Immature natural killer cell (primary cell): Measurements from ENCODE around the gene SULT4A1. TPM values are rescaled to one million over a fixed set of nuclear protein-coding genes. Genes with fewer than 3 reads are reported as not detected.

Source experiments
- DNase-seq, 3 donors: peaks; one replicate each; pipeline ENCODE4 v3.0.0; 2022; ENCODE audit warnings: mixed read lengths in 1 of 3
- H3K27ac Mint-ChIP-seq, 6 donors: one replicate each; pipeline ENCODE4 v1.8.0; 2020; ENCODE audit warnings: mixed read lengths in 6 of 6, mild to moderate bottlenecking in 5 of 6, inconsistent platforms in 4 of 6, moderate library complexity in 3 of 6
- H3K27me3 Mint-ChIP-seq, 3 donors: one replicate each; pipeline ENCODE4 v1.8.0; 2020 to 2021; ENCODE audit warnings: low read depth in 3 of 3, mild to moderate bottlenecking in 3 of 3, mixed read lengths in 3 of 3, moderate library complexity in 3 of 3, inconsistent platforms in 1 of 3
- H3K36me3 Mint-ChIP-seq, 3 donors: one replicate each; pipeline ENCODE4 v1.8.0; 2020; ENCODE audit warnings: mixed read lengths in 3 of 3, inconsistent platforms in 2 of 3, mild to moderate bottlenecking in 2 of 3
- H3K4me1 Mint-ChIP-seq, 2 donors: one replicate each; pipeline ENCODE4 v1.8.0; 2020; ENCODE audit warnings: inconsistent platforms in 2 of 2, mild to moderate bottlenecking in 2 of 2, mixed read lengths in 2 of 2, moderate library complexity in 1 of 2
- H3K4me3 Mint-ChIP-seq, 5 donors: one replicate each; pipeline ENCODE4 v1.8.0; 2020; ENCODE audit warnings: mild to moderate bottlenecking in 5 of 5, mixed read lengths in 5 of 5, inconsistent platforms in 3 of 5, moderate library complexity in 3 of 5
- H3K9me3 Mint-ChIP-seq, 6 donors: one replicate each; pipeline ENCODE4 v1.8.0; 2020; ENCODE audit warnings: mild to moderate bottlenecking in 6 of 6, mixed read lengths in 6 of 6, inconsistent platforms in 4 of 6, moderate library complexity in 3 of 6
- polyA plus RNA-seq, 3 donors: library from polyadenylated mRNA; unstranded; fragments of 300-500 nt; fragmentation: Illumina TruSeq; gene quantifications; one replicate each; pipeline ENCODE4 v1.2.3, GENCODE V29; 2021

Gene SULT4A1
- polyA plus RNA-seq, 3 donors from 2014 or later, result not detected

DNA sequence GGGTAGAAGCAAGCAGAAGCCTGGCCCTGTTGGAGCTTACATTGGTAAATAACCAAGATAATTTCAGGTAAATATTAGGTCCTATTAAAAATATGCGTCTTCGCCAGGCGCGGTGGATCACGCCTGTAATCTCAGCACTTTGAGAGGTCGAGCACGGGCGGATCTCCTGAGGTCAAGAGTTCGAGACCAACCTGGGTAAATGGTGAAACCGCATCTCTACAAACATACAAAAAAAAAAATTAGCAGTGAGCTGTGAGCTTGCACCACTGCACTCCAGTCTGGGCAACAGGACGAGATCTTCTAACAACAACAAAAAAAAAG is 529 bp upstream of the SULT4A1 start:
- Mint-ChIP-seq H3K27ac (no peak overlapping the region), H3K9me3 (no peaks in the 10 kb centered on the region), H3K4me3 (peak overlapping the region; percentile 21 to 69 (median 62)), H3K4me1 (peaks cover 0 to 4% of the 10 kb centered on the region in 2 donors), H3K36me3 (peaks cover 0 to 4% (median 0%) of the 10 kb centered on the region in 3 donors), H3K27me3 (peaks cover 17 to 27% (median 20%) of the 10 kb centered on the region in 3 donors)
- DNase-seq, result no peak

- Mint-ChIP-seq H3K4me1 (peaks cover 0 to 4% of the 10 kb centered on the region in 2 donors), H3K9me3 (no peaks in the 10 kb centered on the region), H3K27ac (no peak overlapping the region), H3K27me3 (peaks cover 20 to 33% (median 21%) of the 10 kb centered on the region in 3 donors), H3K36me3 (peaks cover 0 to 4% (median 0%) of the 10 kb centered on the region in 3 donors), H3K4me3 (peak overlapping the region; percentile 25 to 57 (median 36))
- no peak for DNase-seq
Observed at GRCh38 chr22:43861529-43861928, 784 bp downstream of the SULT4A1 start.

DNA sequence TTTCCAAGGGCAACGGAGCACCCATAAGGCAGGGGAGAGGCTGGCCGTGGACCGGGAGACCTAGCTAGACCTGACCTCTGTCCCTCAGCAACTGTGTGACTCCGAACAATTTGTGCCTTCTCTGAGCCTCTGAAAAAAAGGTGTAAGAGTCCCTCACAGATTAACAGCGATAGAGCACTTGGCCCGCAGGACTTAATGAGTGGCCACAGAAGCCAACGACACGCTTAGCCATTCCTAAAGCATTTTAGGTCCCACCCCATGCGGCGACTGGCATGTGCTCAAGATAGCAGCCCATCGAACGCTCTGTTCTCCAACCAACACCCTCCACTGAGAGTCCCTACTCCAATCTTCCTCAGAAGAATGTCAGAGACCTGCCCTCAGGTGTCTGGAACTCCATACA is 1.5 kb downstream of the SULT4A1 start:
- H3K27ac Mint-ChIP-seq, result no peak overlapping the region
- no peaks in the 10 kb centered on the region for H3K9me3 Mint-ChIP-seq
- peaks cover 20 to 35% (median 23%) of the 10 kb centered on the region in 3 donors for H3K27me3 Mint-ChIP-seq
- H3K36me3 Mint-ChIP-seq, result no peaks in the 10 kb centered on the region
- peaks cover 0 to 4% of the 10 kb centered on the region in 2 donors for H3K4me1 Mint-ChIP-seq
- peak overlapping the region in 3 of 5 donors; percentile 9 to 14 (median 13) for H3K4me3 Mint-ChIP-seq
- DNase-seq, result no peak

GRCh38 chr22:43860126-43860525 is 2.2 kb downstream of the SULT4A1 start:
- Mint-ChIP-seq H3K27me3 (peaks cover 22 to 35% (median 28%) of the 10 kb centered on the region in 3 donors), H3K4me1 (peaks cover 0 to 4% of the 10 kb centered on the region in 2 donors), H3K27ac (no peak overlapping the region), H3K36me3 (no peaks in the 10 kb centered on the region), H3K4me3 (no peak overlapping the region), H3K9me3 (no peaks in the 10 kb centered on the region)
- no peak for DNase-seq

GRCh38 chr22:43859621-43860020 is 2.7 kb downstream of the SULT4A1 start:
- Mint-ChIP-seq H3K27me3 (peaks cover 19 to 32% (median 25%) of the 10 kb centered on the region in 3 donors), H3K4me1 (peaks cover 0 to 4% of the 10 kb centered on the region in 2 donors), H3K9me3 (no peaks in the 10 kb centered on the region), H3K4me3 (no peak overlapping the region), H3K36me3 (no peaks in the 10 kb centered on the region), H3K27ac (no peak overlapping the region)
- no peak for DNase-seq

GRCh38 chr22:43859176-43859575 is 3.1 kb downstream of the SULT4A1 start:
- Mint-ChIP-seq H3K4me1 (peaks cover 0 to 4% of the 10 kb centered on the region in 2 donors), H3K27ac (no peak overlapping the region), H3K4me3 (no peak overlapping the region), H3K36me3 (no peaks in the 10 kb centered on the region), H3K27me3 (peaks cover 17 to 28% (median 24%) of the 10 kb centered on the region in 3 donors), H3K9me3 (no peaks in the 10 kb centered on the region)
- DNase-seq, result no peak

DNA sequence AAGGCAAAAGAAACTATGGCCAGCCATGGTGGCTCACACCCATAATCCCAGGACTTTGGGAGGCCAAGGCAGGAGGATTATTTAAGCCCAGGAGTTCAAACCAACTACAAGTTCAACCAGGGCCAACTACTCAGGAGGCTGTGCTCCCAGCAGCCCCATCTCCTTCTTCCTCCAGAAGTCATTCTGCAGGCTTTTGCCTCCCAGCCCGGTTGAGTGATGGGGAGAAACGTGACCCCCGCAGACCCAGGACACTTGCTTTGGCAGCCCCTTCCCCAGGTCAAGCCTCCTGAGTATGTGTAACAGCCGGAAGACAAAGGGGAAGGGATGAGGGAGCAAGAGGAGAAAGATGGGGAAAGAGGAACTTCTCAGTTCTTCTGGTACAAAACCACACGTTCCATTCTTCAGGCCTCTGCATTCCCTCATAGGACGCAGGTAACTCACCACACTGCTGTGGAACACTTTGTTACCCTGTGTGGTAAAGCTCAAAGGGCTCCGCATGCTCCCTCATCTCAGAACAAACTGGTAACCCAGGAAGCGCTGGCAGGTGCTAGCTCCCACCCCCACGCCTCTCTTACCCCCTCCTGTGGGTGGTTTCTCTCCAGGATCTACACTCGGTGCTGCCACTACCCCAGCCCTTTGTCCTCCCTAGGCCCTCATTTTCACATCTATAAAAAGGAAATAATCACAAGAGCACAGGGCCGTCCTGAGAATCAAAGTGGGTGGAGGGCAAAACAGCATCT is 4.0 kb downstream of the SULT4A1 start:
- Mint-ChIP-seq H3K36me3 (no peaks in the 10 kb centered on the region), H3K27me3 (peaks cover 13 to 26% (median 25%) of the 10 kb centered on the region in 3 donors), H3K27ac (no peak overlapping the region), H3K4me3 (no peak overlapping the region), H3K4me1 (peaks cover 0 to 4% of the 10 kb centered on the region in 2 donors), H3K9me3 (no peaks in the 10 kb centered on the region)
- no peak for DNase-seq

DNA sequence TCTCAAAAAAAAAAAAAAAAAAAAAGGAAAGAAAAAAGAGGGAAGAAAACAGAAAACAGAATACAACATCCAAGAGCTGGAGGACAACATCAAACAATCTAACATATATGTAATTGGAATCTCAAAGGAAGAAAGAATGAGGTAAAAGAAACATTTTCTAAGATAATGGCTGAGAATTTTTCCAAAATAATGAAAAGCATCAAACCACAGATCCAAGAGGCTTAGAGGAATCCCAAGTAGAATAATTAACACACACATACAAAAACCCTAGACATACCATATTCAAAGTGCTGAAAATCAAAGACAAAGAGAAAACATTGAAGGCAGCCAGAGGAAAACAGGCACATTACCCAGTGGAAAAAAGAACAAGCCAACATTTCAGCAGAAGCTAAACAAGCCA is 4.9 kb downstream of the SULT4A1 start:
- Mint-ChIP-seq H3K9me3 (no peaks in the 10 kb centered on the region), H3K4me3 (no peak overlapping the region), H3K27ac (no peak overlapping the region), H3K36me3 (no peaks in the 10 kb centered on the region), H3K27me3 (peaks cover 9 to 28% (median 22%) of the 10 kb centered on the region in 3 donors), H3K4me1 (no peaks in the 10 kb centered on the region)
- no peak for DNase-seq

GRCh38 chr22:43855431-43855830 is 6.9 kb downstream of the SULT4A1 start:
- no peaks in the 10 kb centered on the region for H3K36me3 Mint-ChIP-seq
- no peak overlapping the region for H3K27ac Mint-ChIP-seq
- no peak overlapping the region for H3K4me3 Mint-ChIP-seq
- no peaks in the 10 kb centered on the region for H3K9me3 Mint-ChIP-seq
- H3K27me3 Mint-ChIP-seq, result peaks cover 9 to 23% (median 13%) of the 10 kb centered on the region in 3 donors
- no peaks in the 10 kb centered on the region for H3K4me1 Mint-ChIP-seq
- no peak for DNase-seq

DNA sequence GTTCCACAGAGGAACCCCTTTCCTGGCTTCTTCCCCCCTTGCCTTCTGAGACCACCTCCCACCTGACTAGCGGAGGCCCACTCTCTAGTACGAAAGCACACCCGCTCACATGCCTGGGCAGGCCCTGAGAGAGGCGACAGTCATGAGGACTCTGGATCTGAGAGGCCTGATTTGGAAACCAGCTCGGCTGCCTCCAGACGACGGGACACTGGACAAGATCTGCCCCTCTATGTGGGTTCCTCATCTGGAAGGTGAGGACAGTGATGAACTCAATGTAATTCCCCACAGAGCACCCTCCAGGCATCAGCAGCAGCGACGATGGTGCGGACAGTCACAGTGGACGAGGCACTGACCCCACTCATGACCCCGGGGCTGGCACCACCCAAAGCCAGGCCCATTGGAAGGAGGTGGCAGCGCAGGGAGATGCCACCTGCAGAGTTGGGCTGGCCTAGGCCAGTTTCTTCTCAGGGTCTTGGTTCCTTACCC is 7.5 kb downstream of the SULT4A1 start:
- Mint-ChIP-seq H3K36me3 (no peaks in the 10 kb centered on the region), H3K27me3 (peaks cover 7 to 25% (median 13%) of the 10 kb centered on the region in 3 donors), H3K27ac (no peak overlapping the region), H3K4me1 (no peaks in the 10 kb centered on the region), H3K9me3 (no peaks in the 10 kb centered on the region), H3K4me3 (no peak overlapping the region)
- DNase-seq, result no peak

GRCh38 chr22:43854121-43854785 is 8.1 kb downstream of the SULT4A1 start:
- no peak overlapping the region for H3K27ac Mint-ChIP-seq
- no peaks in the 10 kb centered on the region for H3K4me1 Mint-ChIP-seq
- H3K9me3 Mint-ChIP-seq, result no peaks in the 10 kb centered on the region
- H3K4me3 Mint-ChIP-seq, result no peak overlapping the region
- H3K36me3 Mint-ChIP-seq, result no peaks in the 10 kb centered on the region
- peaks cover 6 to 25% (median 13%) of the 10 kb centered on the region in 3 donors for H3K27me3 Mint-ChIP-seq
- DNase-seq, result no peak

- Mint-ChIP-seq H3K4me1 (no peaks in the 10 kb centered on the region), H3K27me3 (peaks cover 1 to 25% (median 9%) of the 10 kb centered on the region in 3 donors), H3K9me3 (no peaks in the 10 kb centered on the region), H3K27ac (no peak overlapping the region), H3K4me3 (no peak overlapping the region), H3K36me3 (no peaks in the 10 kb centered on the region)
- no peak for DNase-seq
Observed at GRCh38 chr22:43853328-43853931, 8.9 kb downstream of the SULT4A1 start.

DNA sequence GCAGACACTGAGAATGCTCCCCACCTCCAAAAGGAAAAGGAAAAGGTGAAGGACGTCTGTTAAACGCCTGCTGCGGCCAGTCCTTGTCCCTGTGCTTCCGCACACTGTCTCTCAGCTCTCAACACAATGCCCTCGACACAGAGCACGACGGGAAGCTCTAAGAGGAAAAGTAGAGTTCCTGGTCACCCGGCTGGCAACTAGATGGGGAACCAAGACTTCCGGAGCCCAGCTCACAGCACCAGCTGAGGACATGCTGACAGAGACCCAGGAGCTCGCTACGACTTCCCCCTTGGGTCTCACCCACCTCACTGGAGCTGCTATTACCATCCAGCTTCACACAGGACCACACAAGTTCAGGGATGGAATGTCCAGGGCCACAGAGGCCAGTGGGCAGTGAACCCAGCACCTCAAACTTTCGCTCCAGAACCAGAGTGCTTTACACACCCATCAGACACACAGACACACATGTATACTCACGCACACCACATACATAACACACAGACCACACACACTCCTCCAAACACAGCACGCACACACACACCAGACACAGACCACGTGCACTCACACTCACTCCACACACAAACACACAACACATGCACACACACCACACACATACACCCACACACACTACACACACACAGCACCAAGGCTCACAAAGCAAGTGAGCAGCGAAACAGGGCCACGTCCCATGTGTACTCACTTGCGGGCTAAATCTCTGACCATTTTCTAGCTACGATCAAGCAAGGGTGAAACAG is 9.6 kb downstream of the SULT4A1 start:
- Mint-ChIP-seq H3K27ac (no peak overlapping the region), H3K4me3 (peak overlapping the region in 1 of 5 donors; percentile 21), H3K4me1 (no peaks in the 10 kb centered on the region), H3K36me3 (no peaks in the 10 kb centered on the region), H3K9me3 (no peaks in the 10 kb centered on the region), H3K27me3 (peaks cover 1 to 25% (median 9%) of the 10 kb centered on the region in 3 donors)
- DNase-seq, result no peak
